ENCODE results near the gene TMPRSS6. TPM values are rescaled to one million over a fixed set of nuclear protein-coding genes. Genes with fewer than 3 reads are reported as not detected.

Gene TMPRSS6
- total RNA-seq, 1 experiment from 2014 or later: 0.39 TPM

GRCh38 chr22:37060801-37061610, 48.5 kb downstream of the TMPRSS6 start (continued):
- TF ChIP-seq ZBTB33 (IDR thresholded peaks at IDR 0.05; ENCODE audit: extremely low read depth, insufficient replicate concordance, low read length) (no peak), CTCF (IDR thresholded peaks at IDR 0.05 in 2 of 3, conservative IDR thresholded peaks at IDR 0.05 in 1 of 3; ENCODE audit: borderline replicate concordance in 1 of 3, insufficient read depth in 1 of 3, low read depth in 2 of 3, low read length in 2 of 3) (no peak), ATF3 (IDR thresholded peaks at IDR 0.05) (no peak)

DNA sequence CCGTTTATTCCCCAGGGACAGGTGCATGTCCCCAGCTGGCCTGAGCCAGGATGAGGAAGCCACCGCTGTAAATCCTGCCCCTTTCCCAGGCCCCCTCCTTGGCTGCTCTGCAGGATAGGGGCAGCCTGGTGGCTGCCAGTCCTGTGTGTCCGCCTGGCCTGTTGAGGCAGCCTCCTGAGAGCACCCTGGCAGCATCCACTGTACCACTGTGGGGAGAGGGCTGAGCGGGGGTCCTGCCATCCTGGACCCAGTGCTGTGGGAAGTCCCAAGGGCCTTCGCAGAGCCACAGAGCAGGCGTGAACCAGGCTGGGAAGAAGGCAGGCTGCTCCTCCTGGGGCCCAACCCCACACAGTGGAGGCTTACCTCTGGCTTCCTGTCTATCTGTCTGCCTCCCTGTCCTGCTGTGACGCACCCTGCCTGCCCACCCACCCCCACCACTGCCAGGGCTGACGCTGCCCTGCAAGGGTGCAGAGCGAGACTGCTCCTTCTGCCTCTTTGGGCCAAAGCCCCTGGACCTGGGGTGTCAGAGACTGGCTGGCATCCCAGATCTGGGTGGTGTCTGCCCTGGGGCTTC, 49.5 kb downstream of the TMPRSS6 start:
- RAD21 ChIA-PET (ENCODE audit: low non-redundant PET in 1 of 2, low total read pairs in 2 of 2, uncharacterized antibody in 2 of 2, unreplicated experiment in 2 of 2): no interaction called here

More for the DNA sequence above, 49.5 kb downstream of the TMPRSS6 start:
- ChIA-PET CTCF (no interaction called here), POLR2A (no interaction called here)
- Histone ChIP-seq H2AFZ (ENCODE audit: low read depth, low read length, poor library complexity, severe bottlenecking) (no peak overlapping the region), H4K20me1 (ENCODE audit: insufficient read depth) (no peaks in the 10 kb centered on the region), H3K27me3 (ENCODE audit: insufficient read depth, low read length) (no peaks in the 10 kb centered on the region), H3K9me3 (ENCODE audit: control insufficient read depth in 1 of 2, insufficient read depth in 1 of 2, low read depth in 1 of 2, low read length in 2 of 2) (no peaks in the 10 kb centered on the region), H3K9me2 (ENCODE audit: insufficient read depth) (no peaks in the 10 kb centered on the region), H3K4me1 (ENCODE audit: control insufficient read depth in 1 of 2, insufficient read depth in 2 of 2, low read length in 2 of 2) (peaks cover 0 to under 1% of the 10 kb centered on the region in 2 experiments; a peak in 1 of 4 replicates), H3K4me2 (ENCODE audit: low read length) (no peak overlapping the region), H3K4me3 (replicated peaks in 1 of 2; ENCODE audit: low read depth in 1 of 2, low read length in 2 of 2) (no peak overlapping the region), H3K27ac (ENCODE audit: low read depth, low read length) (no peak overlapping the region), H3K79me2 (ENCODE audit: insufficient read depth, low read length) (no peaks in the 10 kb centered on the region), H3K36me3 (ENCODE audit: control insufficient read depth in 1 of 2, insufficient read depth in 2 of 2, low read length in 2 of 2) (peaks cover 0 to 2% of the 10 kb centered on the region in 2 experiments; a peak in 1 of 4 replicates), H3K9ac (ENCODE audit: low read length) (no peak overlapping the region)
- no peak for TF ChIP-seq ATF3 (IDR thresholded peaks at IDR 0.05)
- TF ChIP-seq CTCF (IDR thresholded peaks at IDR 0.05 in 2 of 3, conservative IDR thresholded peaks at IDR 0.05 in 1 of 3; ENCODE audit: borderline replicate concordance in 1 of 3, insufficient read depth in 1 of 3, low read depth in 2 of 3, low read length in 2 of 3): no peak
- TF ChIP-seq SIN3A (IDR thresholded peaks at IDR 0.05; ENCODE audit: low read depth): no peak
- TF ChIP-seq POLR2A (IDR thresholded peaks at IDR 0.05; ENCODE audit: borderline replicate concordance, extremely low read depth, insufficient read depth, insufficient read length): no peak
- no peak for TF ChIP-seq ZFX (IDR thresholded peaks at IDR 0.05)
- no peak for TF ChIP-seq MAX (IDR thresholded peaks at IDR 0.05)
- no peak for TF ChIP-seq ZBTB33 (IDR thresholded peaks at IDR 0.05; ENCODE audit: extremely low read depth, insufficient replicate concordance, low read length)
- no peak for TF ChIP-seq CEBPB (IDR thresholded peaks at IDR 0.05; ENCODE audit: low read depth)
- DNase-seq (ENCODE audit: low read depth, low spot score) (no peak), ATAC-seq (no peak)
- BruUV-seq (replicated peaks): no TSS peak
- intact Hi-C loops (cut with micrococcal nuclease): no loop called here

Measured in HCT116 (cell line).